ENCODE measurements around the gene NF2. TPM values are rescaled to one million over a fixed set of nuclear protein-coding genes. Genes with fewer than 3 reads are reported as not detected.

Gene NF2
- total RNA-seq, 4 donors from 2014 or later = 32.4 to 36.8 (median 34.4) TPM

DNA sequence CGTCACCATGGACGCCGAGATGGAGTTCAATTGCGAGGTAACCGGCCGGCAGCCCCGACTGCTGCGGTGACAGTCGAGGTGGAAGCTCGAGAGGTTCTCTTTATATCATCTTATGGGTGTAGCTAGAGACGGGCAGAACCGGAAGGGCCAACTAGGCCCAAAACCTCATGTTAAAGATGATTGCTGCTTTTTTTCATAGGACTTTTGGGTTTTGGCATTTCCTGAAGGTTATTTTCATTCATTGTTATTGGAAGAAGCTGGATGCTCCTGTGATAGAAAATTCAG, 585 bp downstream of the NF2 start:
- no peaks in the 10 kb centered on the region for H3K9me3 ChIP-seq
- TF ChIP-seq, protein P1, sequence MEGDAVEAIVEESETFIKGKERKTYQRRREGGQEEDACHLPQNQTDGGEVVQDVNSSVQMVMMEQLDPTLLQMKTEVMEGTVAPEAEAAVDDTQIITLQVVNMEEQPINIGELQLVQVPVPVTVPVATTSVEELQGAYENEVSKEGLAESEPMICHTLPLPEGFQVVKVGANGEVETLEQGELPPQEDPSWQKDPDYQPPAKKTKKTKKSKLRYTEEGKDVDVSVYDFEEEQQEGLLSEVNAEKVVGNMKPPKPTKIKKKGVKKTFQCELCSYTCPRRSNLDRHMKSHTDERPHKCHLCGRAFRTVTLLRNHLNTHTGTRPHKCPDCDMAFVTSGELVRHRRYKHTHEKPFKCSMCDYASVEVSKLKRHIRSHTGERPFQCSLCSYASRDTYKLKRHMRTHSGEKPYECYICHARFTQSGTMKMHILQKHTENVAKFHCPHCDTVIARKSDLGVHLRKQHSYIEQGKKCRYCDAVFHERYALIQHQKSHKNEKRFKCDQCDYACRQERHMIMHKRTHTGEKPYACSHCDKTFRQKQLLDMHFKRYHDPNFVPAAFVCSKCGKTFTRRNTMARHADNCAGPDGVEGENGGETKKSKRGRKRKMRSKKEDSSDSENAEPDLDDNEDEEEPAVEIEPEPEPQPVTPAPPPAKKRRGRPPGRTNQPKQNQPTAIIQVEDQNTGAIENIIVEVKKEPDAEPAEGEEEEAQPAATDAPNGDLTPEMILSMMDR (IDR thresholded peaks at IDR 0.05) = no peak
- TF ChIP-seq POLR2A (IDR thresholded peaks at IDR 0.05) = no peak
- no peak for TF ChIP-seq EP300 (IDR thresholded peaks at IDR 0.05)
- no peak for TF ChIP-seq POLR2AphosphoS5 (IDR thresholded peaks at IDR 0.05)
- WGBS = 0% methylated on average over 8 of the region's 12 CpGs
- H3K4me3 ChIP-seq = peak overlapping the region; percentile 74
- no peaks in the 10 kb centered on the region for H3K27me3 ChIP-seq
- H3K4me1 ChIP-seq = peaks cover 19% of the 10 kb centered on the region
- no peaks in the 10 kb centered on the region for H3K36me3 ChIP-seq
- no peak for DNase-seq (ENCODE audit: low spot score in 2 of 2)
- H3K27ac ChIP-seq = peak overlapping the region; percentile 88

DNA sequence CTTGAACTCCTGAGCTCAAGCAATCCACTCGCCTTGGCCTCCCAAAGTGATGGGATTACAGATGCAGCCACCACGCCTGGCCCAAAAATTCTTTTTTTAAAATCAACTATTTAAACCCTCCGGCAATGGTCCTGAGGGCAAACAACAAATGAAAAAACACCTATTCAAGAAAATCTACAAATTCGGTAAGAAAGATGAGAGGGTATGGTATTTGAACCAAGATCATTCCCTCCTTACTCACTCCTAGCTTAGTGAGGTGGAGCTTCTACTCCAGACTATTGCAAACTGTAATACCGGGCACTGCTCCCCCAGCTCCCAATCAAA, 2.1 kb downstream of the NF2 start:
- TF ChIP-seq EP300 (IDR thresholded peaks at IDR 0.05) (no peak), POLR2A (IDR thresholded peaks at IDR 0.05) (no peak), POLR2AphosphoS5 (IDR thresholded peaks at IDR 0.05) (no peak)
- TF ChIP-seq, protein P1 (IDR thresholded peaks at IDR 0.05) = no peak

DNA sequence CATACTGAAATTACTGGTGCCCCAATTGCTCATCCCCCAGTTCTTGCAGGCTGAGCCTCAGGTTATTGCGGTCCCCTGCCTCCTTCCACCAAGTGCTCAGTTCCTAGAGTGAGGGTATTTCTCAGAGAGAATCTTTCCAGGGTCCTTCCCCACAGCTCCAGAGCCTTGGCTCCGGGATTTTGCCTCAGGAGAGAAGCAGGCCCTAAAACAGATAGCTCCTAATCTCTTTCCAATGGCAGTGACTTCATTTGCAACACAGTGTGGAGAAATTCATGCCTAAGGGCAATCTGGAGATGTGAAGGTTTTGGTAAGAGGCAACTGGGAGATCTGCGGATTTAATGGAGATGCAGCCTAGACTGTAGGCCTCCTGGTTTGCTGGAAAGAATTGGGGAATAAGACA, 2.9 kb downstream of the NF2 start:
- no peaks in the 10 kb centered on the region for H3K36me3 ChIP-seq
- H3K9me3 ChIP-seq = no peaks in the 10 kb centered on the region
- H3K4me3 ChIP-seq = no peak overlapping the region
- peak in 1 of 2 donors; percentile 16 for DNase-seq (ENCODE audit: low spot score in 2 of 2)
- TF ChIP-seq EP300 (IDR thresholded peaks at IDR 0.05) (no peak), POLR2AphosphoS5 (IDR thresholded peaks at IDR 0.05) (no peak)
- no peaks in the 10 kb centered on the region for H3K27me3 ChIP-seq
- 94% methylated on average over 2 of the region's 3 CpGs for WGBS
- H3K27ac ChIP-seq = no peak overlapping the region
- peaks cover 19% of the 10 kb centered on the region for H3K4me1 ChIP-seq

More for the DNA sequence above, 2.1 kb downstream of the NF2 start:
- Histone ChIP-seq H3K27ac (no peak overlapping the region), H3K4me1 (peaks cover 19% of the 10 kb centered on the region), H3K36me3 (no peaks in the 10 kb centered on the region), H3K4me3 (no peak overlapping the region), H3K9me3 (no peaks in the 10 kb centered on the region), H3K27me3 (no peaks in the 10 kb centered on the region)
- 92% methylated on average over 5 of the region's 5 CpGs for WGBS
- no peak for DNase-seq (ENCODE audit: low spot score in 2 of 2)

DNA sequence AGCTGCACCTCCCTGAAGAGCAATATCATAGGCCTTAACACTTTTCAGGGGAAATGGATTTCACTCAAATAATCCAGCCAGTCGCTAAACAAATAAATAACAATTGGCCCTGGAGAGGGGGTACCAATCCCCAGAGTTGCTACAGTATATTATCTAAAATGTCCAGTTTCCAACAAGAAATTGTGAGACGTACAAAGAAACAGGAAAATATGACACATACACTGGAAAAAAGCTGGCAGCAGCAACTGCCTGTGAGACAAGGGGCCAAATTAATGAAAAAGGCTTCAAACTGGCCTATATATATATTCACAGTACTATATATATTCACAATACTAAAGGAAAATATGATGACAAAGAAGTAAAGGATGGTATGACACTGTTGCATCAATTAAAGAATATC, 4.0 kb downstream of the NF2 start:
- H3K27ac ChIP-seq = no peak overlapping the region
- DNase-seq (ENCODE audit: low spot score in 2 of 2) = no peak
- H3K27me3 ChIP-seq = no peaks in the 10 kb centered on the region
- no peak overlapping the region for H3K4me3 ChIP-seq
- TF ChIP-seq POLR2A (IDR thresholded peaks at IDR 0.05) = no peak
- no peak for TF ChIP-seq EP300 (IDR thresholded peaks at IDR 0.05)
- TF ChIP-seq, protein P1 (IDR thresholded peaks at IDR 0.05) = no peak
- no peak for TF ChIP-seq POLR2AphosphoS5 (IDR thresholded peaks at IDR 0.05)
- H3K36me3 ChIP-seq = no peaks in the 10 kb centered on the region
- H3K4me1 ChIP-seq = peaks cover 19% of the 10 kb centered on the region
- WGBS = 75% methylated on average over 2 of the region's 2 CpGs
- no peaks in the 10 kb centered on the region for H3K9me3 ChIP-seq

DNA sequence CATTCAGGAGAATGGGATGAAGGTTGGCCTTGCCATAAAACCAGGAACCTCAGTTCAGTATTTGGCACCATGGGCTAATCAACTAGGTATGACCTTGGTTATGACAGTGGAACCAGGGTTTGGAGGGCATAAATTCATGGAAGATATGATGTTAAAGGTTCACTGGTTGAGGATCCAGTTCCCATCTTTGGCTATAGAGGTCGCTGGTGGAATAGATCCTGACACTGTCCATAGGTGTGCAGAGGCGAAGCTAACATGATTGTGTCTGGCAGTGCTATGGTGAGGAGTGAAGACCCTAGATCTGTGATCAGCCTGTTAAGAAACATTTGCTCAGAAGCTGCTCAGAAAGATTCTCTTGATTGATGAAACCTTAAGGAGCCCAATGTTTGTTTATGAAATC, 5.7 kb downstream of the NF2 start:
- Histone ChIP-seq H3K4me1 (peaks cover 16% of the 10 kb centered on the region), H3K27me3 (no peaks in the 10 kb centered on the region), H3K9me3 (no peaks in the 10 kb centered on the region), H3K4me3 (no peak overlapping the region), H3K36me3 (no peaks in the 10 kb centered on the region), H3K27ac (no peak overlapping the region)
- TF ChIP-seq POLR2A (IDR thresholded peaks at IDR 0.05) = no peak
- TF ChIP-seq EP300 (IDR thresholded peaks at IDR 0.05) = no peak
- TF ChIP-seq, protein P1 (IDR thresholded peaks at IDR 0.05) = no peak
- TF ChIP-seq POLR2AphosphoS5 (IDR thresholded peaks at IDR 0.05) = no peak
- 64% methylated on average over 2 of the region's 2 CpGs for WGBS
- DNase-seq (ENCODE audit: low spot score in 2 of 2) = no peak

DNA sequence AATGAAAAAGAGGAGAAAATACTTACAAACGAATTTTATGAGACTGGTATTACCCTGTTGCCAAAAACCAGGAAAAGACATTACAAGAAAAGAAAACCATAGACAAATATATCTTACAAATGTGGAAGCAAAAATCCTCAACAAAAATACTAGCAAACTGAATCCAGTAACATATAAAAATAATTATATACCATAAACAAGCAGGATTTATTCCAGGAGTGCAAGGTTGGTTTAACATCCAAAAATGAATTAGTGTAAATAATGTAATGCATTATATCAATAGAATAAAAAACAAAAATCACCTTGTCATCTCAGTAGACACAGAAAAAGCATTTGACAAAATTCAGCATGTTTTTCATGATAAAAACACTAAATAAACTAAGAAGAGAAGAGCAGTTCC, 7.3 kb downstream of the NF2 start:
- H3K4me3 ChIP-seq = no peak overlapping the region
- peaks cover under 1% of the 10 kb centered on the region for H3K4me1 ChIP-seq
- no peaks in the 10 kb centered on the region for H3K27me3 ChIP-seq
- DNase-seq (ENCODE audit: low spot score in 2 of 2) = no peak
- no peaks in the 10 kb centered on the region for H3K9me3 ChIP-seq
- WGBS = 78% methylated on average over 1 of the region's 1 CpG
- TF ChIP-seq EP300 (IDR thresholded peaks at IDR 0.05) (no peak), POLR2AphosphoS5 (IDR thresholded peaks at IDR 0.05) (no peak), POLR2A (IDR thresholded peaks at IDR 0.05) (no peak)
- TF ChIP-seq, protein P1 (IDR thresholded peaks at IDR 0.05) = no peak
- no peaks in the 10 kb centered on the region for H3K36me3 ChIP-seq
- no peak overlapping the region for H3K27ac ChIP-seq
